GM21825 (cell line): ENCODE results near the gene CEMIP2.
"Not testable (repeated sequence)": the region's sequence is repeated elsewhere in the genome, so short reads cannot be mapped to it uniquely, and the experiment has no call there.

Source experiments
- ATAC-seq: cut with Tn5 transposase; IDR thresholded peaks from one replicate; pipeline ENCODE4 v1.9.1; 2021; ENCODE audit warnings: mild to moderate bottlenecking, moderate library complexity; ENCODE audit not compliant: unreplicated experiment

CEMIP2 gene

GRCh38 chr9:71768388-71769174, at the start of gene CEMIP2:
Gene CEMIP2, minus strand, starts transcription at chr9:71768513. Its CDS starts 18,140 bp downstream, at chr9:71750373.
- peak; percentile 82 for ATAC-seq

DNA sequence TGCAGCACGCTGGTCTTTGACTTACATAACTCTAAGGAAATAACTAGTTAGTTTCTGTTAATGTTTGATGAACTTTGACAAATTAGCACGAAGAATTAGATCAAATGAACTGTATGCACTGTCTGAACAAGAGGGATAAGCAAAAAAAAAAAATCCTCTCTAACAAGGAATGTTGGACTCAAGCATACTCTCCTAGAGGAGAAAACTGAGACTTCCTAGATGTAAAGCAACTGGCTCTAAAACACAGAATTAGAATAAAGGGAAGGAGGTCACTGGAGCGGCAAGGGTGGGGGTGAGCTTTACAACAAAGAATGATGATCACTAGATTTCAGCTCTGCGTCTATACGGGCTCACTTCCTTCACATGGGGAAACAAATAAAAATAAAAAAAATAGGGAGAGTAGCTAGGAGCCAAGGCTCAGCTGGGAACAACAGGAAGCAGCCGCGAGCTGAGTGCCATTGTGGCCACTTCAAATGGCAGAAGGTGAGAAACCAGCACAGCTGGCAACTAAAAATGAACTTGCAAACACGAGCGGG, 48.7 kb upstream of the CEMIP2 start:
- ATAC-seq, result no peak

DNA sequence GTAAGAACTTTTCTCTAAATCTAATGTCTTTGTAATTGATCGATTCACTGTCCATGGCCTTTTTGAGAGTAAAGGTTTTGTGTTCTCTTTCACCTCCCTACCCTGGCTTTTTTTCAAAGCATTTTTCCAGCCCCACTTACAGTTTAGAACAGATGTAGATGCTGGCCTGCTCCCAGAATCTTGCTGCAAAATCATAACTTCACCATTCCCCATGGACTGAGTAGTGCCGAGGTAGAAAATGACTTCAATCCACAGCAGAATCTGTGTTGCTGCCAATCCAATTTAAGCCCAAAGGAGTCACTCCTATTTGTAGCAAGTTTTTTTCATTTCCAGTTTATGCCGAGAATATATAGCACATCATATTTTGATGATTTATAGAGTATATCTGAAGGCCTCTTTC, 46.5 kb upstream of the CEMIP2 start:
- no peak for ATAC-seq

GRCh38 chr9:71814226-71814625, 45.9 kb upstream of the CEMIP2 start:
- ATAC-seq, result no peak

GRCh38 chr9:71812385-71812784, 44.1 kb upstream of the CEMIP2 start:
- ATAC-seq, result no peak

DNA sequence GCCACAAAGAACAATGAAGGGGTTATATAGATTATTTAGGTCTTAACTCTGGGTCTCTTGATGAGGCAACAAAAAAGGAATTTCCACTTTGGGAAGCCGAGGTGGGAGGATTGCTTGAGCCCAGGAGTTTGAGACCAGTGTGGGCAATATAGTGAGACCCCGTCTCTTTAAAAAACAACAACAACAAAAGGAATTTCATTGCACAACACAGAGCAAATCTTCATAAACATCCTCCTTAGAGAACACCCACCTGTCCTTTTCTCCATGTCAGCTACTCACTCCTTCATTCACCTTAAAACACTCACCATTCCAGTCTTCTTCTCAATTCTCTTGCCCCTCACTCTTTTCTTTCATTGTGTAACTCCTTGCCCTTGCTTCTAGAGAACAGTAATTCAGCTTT, 39.8 kb upstream of the CEMIP2 start:
- no peak for ATAC-seq

DNA sequence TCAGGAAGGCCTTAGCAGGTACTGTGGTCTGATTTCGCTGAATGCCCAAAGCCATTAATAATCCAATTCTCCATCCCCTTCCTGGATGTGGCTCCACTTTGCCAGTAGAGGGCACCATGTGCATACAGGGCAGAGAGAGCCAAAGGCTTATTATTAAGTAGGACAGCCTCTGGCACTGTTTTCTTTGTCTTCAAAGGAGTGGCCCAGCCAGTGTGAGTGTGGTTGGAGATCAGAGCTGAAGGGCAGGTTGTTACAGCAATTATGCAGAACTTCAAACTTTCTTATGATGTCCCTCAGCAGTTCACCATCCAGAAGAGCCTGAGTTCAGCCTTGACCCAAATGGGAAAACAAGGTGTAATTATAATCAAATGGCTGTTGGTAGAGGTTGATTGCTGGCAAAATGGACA, 38.6 kb upstream of the CEMIP2 start:
- peak; percentile 98 for ATAC-seq

- not testable (repeated sequence) for ATAC-seq
Observed at GRCh38 chr9:71805096-71805495, 36.8 kb upstream of the CEMIP2 start.

- no peak for ATAC-seq
Observed at GRCh38 chr9:71801826-71802225, 33.5 kb upstream of the CEMIP2 start.

DNA sequence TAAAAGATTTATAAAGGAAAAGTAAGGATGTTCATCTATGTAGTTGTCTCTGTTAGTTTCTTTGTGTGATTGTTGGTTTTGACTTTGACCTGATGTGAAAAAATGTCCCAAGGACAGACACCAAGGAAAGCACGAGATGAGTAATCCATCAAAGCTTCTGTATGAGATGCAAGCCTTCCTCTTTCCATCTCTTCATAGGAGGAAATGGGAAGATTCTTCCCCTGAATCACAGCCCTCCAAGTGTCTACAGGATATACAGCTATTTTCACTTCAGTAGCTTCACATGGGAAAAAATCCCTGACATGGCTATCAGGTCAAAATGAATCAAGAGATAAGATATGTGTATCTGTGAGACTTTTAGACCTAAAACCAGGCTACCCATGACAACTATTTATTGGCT, 29.0 kb upstream of the CEMIP2 start:
- no peak for ATAC-seq

- no peak for ATAC-seq
Observed at GRCh38 chr9:71796100-71796767, 27.9 kb upstream of the CEMIP2 start.

GRCh38 chr9:71795097-71795813, 26.9 kb upstream of the CEMIP2 start:
- ATAC-seq, result peak; percentile 85

- peak; percentile 33 for ATAC-seq
Observed at GRCh38 chr9:71793386-71794105, 25.2 kb upstream of the CEMIP2 start.

DNA sequence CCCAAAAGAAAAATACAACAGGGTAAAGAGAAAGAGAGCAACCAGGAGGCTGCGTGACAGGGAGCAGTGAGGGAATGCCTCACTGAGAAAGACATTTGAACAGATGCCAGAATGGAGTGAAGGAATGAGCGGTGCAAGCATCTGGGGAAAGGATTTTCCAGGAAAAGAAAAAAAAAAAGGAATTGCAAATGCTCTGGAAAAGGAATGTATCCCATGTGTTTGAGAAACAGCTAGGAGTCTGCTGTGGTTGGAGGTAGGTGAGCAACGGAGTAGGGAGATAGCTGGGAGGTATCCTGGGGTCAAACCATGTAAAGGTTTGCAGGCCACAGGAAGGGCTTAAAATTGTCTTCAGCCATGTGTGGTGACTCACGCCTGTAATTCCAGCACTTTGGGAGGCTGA, 23.6 kb upstream of the CEMIP2 start:
- no peak for ATAC-seq

DNA sequence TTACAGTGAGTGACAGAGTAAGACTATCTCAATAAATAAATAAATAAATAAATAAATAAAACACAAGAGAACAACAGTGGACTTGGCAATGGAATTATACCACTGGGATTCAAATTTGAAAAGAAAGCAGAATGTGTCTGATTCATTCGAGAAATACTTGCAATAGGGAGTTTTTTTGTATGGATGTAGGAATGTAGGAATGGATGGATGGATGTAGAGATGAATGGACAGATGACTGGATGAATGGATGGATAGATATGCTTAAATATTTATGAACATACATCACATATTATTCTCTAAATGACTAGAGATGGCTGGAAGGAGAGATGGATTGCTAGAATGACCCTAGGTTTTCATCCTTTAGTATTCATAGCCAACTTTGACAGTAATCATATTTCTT, 22.0 kb upstream of the CEMIP2 start:
- ATAC-seq, result no peak

DNA sequence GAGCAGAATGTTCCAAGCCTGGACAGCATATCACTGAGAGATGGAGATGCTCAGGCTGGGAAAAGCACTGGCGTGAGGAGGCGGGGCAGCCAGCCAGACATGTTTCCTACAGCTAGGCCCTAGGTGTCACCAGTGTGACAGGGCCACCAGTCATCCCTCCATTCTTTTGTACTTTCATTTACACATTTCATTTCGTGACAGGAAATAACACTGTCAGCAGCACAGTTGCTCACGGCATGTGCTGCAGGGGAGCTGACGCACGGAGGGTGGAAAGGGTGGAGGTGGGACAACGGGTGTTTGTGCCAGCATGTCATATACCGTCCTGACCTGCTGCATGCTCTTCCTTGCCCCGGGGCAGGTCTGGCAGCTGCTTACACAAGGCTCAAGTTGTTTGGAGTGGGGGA, 14.8 kb upstream of the CEMIP2 start:
- ATAC-seq, result peak; percentile 84

- peak; percentile 67 for ATAC-seq
Observed at GRCh38 chr9:71781391-71781790, 13.1 kb upstream of the CEMIP2 start.

DNA sequence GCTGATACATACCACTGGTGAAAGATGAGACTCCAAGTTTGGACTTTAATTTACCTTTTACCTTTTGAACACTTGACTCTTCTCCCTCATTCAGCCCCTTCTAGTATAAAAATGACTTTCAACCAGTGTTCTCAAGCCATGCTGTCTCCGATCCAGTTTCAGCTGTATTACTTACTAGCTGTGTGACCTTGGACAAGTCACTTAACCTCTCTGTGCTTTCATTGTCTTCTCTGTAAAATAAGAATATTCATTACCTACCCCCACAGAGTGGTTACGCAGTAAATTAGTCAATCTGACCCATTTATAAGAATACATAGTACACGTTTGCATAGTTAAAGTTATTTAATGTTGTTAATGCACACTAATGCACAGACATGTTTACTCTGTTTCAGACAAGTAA, 12.6 kb upstream of the CEMIP2 start:
- ATAC-seq, result no peak

DNA sequence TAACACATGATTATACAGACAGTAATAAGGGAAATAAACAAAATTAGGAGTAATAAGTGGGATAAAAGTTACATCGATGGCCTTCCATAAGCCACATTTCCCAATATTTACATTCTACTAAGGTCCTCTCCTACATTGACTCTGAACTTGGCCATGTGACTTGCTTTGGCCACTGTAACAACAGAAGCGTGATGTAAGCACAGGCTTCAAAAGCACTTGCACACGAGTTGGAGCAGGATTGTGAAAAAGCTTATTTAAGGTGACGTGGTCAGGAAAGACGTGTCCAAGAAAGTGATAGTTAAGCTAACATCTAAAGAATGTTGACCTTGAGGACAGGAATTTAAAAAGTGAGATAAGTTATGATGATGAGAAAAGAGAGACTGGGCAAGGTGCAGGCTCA, 9.8 kb upstream of the CEMIP2 start:
- ATAC-seq, result no peak

- no peak for ATAC-seq
Observed at GRCh38 chr9:71774920-71775319, 6.6 kb upstream of the CEMIP2 start.

- ATAC-seq, result no peak
Observed at GRCh38 chr9:71772726-71773125, 4.4 kb upstream of the CEMIP2 start.
